GM12801 (cell line): ENCODE results near the gene GRIK3.

Experiments
- TF ChIP-seq, protein P1 (sequence below): IDR thresholded peaks from one replicate; pipeline ENCODE4 v1.5.1; 2011; ENCODE audit warnings: control low read depth; ENCODE audit not compliant: insufficient read length; ENCODE audit errors: extremely low read depth

The GRIK3 gene

GRCh38 chr1:37041483-37041882 lies 7.2 kb upstream of the GRIK3 start:
- TF ChIP-seq, protein P1, sequence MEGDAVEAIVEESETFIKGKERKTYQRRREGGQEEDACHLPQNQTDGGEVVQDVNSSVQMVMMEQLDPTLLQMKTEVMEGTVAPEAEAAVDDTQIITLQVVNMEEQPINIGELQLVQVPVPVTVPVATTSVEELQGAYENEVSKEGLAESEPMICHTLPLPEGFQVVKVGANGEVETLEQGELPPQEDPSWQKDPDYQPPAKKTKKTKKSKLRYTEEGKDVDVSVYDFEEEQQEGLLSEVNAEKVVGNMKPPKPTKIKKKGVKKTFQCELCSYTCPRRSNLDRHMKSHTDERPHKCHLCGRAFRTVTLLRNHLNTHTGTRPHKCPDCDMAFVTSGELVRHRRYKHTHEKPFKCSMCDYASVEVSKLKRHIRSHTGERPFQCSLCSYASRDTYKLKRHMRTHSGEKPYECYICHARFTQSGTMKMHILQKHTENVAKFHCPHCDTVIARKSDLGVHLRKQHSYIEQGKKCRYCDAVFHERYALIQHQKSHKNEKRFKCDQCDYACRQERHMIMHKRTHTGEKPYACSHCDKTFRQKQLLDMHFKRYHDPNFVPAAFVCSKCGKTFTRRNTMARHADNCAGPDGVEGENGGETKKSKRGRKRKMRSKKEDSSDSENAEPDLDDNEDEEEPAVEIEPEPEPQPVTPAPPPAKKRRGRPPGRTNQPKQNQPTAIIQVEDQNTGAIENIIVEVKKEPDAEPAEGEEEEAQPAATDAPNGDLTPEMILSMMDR = no peak

DNA sequence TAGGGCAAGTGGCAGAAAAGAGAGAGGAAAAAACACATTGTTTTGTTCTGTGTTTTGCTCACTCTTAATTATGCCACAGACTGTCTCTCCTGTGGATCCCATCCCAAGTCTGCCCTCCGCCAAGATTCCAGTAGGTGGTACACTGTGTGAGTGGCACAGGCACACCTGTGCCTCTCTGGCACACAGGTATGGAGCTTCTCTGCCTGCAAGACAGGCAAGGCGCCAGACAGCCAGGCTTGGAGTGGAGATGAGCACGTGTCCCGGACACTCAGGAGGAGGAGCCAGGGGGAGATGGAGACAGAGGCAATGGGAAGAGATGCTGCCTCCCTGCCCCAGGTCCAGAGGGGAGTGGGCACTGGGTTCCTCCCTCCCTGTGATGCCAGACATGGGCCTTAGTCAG lies 6.5 kb upstream of the GRIK3 start:
- TF ChIP-seq, protein P1 = no peak

- TF ChIP-seq, protein P1 = no peak
These were observed 5.9 kb upstream of the GRIK3 start for GRCh38 chr1:37040261-37040660.

GRCh38 chr1:37038227-37039093 lies 4.1 kb upstream of the GRIK3 start:
- TF ChIP-seq, protein P1 = no peak

GRCh38 chr1:37037690-37038089 lies 3.4 kb upstream of the GRIK3 start:
- TF ChIP-seq, protein P1 = no peak

DNA sequence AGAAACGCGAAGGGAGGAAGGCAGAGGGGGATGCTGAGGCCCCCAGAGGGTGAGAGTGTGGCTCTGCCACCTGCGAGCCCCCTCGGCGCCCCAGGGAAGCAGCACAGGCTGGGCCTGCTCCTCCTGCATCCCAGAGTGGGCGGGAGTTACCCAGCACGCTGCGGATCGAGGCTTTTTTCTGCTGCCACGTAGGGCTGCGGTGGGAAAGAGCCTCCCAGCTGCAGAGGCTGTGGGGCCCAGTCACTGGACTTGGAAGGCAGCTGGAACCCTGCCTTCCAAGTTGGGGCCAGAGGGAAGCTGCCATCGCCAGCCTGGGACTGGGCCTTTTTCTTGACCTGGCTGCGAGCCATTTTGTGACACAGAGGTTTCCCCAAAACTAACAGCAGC lies 2.3 kb upstream of the GRIK3 start:
- TF ChIP-seq, protein P1 = no peak

DNA sequence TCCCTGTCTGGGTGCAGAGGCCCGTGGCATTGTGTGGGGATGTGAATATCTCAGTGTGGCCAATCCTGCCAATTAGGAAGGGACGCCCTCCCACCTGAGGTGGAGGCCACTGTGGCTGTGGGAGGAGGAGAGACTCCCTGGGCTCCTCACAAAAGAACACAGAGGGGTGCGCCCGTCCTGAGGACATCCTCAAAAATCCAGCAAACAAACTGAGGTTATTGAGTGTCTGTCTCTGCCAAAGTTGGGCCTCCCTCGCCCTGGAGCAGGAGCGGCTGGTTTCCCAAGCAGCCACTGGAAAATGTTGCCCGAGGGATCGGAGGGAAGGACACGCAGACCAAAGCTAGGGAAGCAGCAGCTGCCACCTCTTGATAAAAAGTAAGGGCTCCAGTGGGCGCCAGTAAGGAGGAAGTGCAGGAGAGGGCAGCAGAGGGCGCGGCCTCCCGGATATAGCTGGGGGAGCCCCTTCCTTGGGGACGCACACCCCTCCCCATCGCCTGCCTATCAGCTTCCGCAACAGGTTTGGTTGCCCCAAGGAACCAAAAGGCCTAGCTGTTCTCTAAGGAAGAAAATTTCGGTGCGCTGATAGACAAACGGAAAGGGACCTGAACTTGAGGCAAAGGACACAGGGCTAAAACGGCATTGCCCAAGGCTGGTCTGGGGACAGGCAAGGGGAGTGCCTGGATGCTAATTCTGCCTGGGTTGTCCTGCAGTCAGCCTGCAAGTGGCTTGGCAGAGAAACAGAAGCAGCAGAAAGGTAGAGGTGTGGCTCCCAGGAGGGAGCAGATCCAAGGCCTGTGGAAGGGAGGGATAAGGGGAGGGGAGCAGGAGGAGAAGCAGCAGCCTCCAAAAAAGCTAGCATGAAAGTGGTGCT lies 1.7 kb upstream of the GRIK3 start:
- TF ChIP-seq, protein P1 = no peak
